Pancreas (tissue), 10 donors: ENCODE results near the gene NCOA3. TPM values are rescaled to one million over a fixed set of nuclear protein-coding genes. Genes with fewer than 3 reads are reported as not detected.

Experiments
- ATAC-seq, 4 donors: fragments of 200-7000 bp; cut with Tn5 transposase; one replicate each; pipeline versions ENCODE4 v1.8.0 to v1.9.1; 2020; ENCODE audit warnings: mild to moderate bottlenecking in 4 of 4, moderate library complexity in 4 of 4
- DNase-seq, 6 donors: peaks; one replicate each; pipeline ENCODE4 v3.0.0-alpha.2; 2020
- FAIRE-seq: peaks from 2 replicates; lab custom pipeline; 2012; peaks lifted over from hg19 to GRCh38; lab: Jason Lieb, UNC
- H3K27ac ChIP-seq, 4 donors: fragments of 200-600 bp; sonication (generic); 1 replicate in 3 of 4; 2 replicates in 1 of 4; pipeline versions ENCODE4 v1.5.0 to v1.8.0; 2020
- H3K27me3 ChIP-seq, 4 donors: fragments of 200-600 bp; one replicate each; pipeline ENCODE4 v1.8.0; 2021
- H3K36me3 ChIP-seq, 3 donors: fragments of 200-600 bp; sonication (generic) in 1 of 3; one replicate each; pipeline versions ENCODE4 v1.5.0 to v1.8.0; 2020 to 2021
- H3K4me1 ChIP-seq, 3 donors: fragments of 200-600 bp; one replicate each; pipeline ENCODE4 v1.8.0; 2021
- H3K4me3 ChIP-seq, 4 donors: fragments of 200-600 bp; sonication (generic) in 2 of 4; one replicate each; pipeline versions ENCODE4 v1.5.0 to v1.8.0; 2020 to 2021
- H3K9me3 ChIP-seq, 4 donors: fragments of 200-600 bp; one replicate each; pipeline ENCODE4 v1.8.0; 2021
- WGBS, 2 donors: extraction: QIAGEN DNeasy Blood & Tissue Kit; methylation state at CpG; one replicate each; pipeline ENCODE4 v1.1.7; 2013; 5-methylcytosine and 5-hydroxymethylcytosine counted together
- intact Hi-C, 3 donors: fragments of 100-400 bp; cut with DNase I; formaldehyde crosslinking; loops; one replicate each; pipeline versions ENCODE4 v1.11.1 to v1.14.2; 2022
- polyA plus RNA-seq, 2 donors: library from polyadenylated mRNA; stranded (reverse); fragments of 200-250 nt; gene quantifications; one replicate each; pipeline ENCODE4 v1.2.3, GENCODE V29; 2013
- total RNA-seq, 6 donors: library from RNA; stranded (reverse); fragmentation: NEBNext Ultra II Directional in 4 of 6; extraction: Animal tissue kit (Norgen Biotek cat#: 25700) in 4 of 6; gene quantifications; one replicate each; pipeline versions ENCODE4 v1.2.1 to v1.2.4, GENCODE V29; 2021 to 2023
- TF ChIP-seq, protein P1 (sequence below), 4 donors: fragments of 200-600 bp; sonication (generic) in 3 of 4; IDR thresholded peaks; one replicate each; pipeline versions ENCODE4 v1.5.0 to v1.8.0; 2021; ENCODE audit warnings: antibody characterized with exemption in 4 of 4
- donor health status: healthy with polysubstance abuse.
- donor health status: DM: no; HTN: no; CAD: no; lungs with moderate emphysema.
- donor health status: DM: no; HTN: no; CAD: no.
- donor health status: control.
- donor health status: control.
- donor health status: Bipolar disorder and iron deficiency.
- donor health status: DM: yes; HTN: yes; CAD: no.
- donor health status: DM: no; HTN: no; CAD: no.
- donor health status: DM: no; HTN: no; CAD: no.
- donor health status: DM: yes; HTN: yes; CAD: no.

Gene NCOA3
- total and polyA plus RNA-seq, 8 donors = 3.6 to 17.4 (median 10.5) TPM

DNA sequence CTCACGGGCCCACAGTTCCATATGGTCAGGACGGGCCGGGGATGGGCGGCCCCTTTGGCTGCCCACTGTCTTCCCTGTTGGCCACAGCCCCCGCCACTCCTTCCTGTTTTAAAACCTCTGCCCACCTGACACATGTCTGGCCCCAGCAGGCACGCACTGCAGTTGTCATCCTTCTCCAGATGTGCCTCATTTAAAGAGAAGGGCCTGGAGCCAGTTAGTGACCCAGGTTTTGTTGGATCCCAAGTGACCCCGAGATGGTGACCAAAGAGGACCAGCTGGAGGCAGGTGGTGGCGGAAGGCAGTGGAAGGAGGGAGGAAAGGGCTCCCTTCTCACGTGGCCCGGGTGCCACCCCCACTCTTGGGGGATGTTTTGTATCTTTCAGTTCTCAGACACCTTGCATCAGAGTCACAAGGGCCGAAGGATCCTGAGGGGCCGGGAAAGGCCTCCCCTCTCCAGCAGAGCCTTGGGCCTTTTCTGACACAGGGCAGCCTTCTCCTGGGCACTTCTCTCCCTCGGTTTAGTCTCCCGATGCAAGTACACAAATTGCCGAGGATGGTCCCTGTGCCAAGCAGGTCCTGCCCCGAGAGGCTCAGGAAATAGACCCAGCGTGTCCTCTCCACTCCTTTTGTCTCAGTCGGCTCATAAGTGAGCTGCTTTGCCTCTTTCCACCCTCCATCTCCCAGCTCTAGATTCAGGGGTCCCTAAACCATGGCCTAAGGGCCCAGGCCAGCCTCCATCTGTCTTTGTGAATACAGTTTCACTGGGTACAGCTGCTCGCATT lies 166.0 kb downstream of the NCOA3 start:
- intact Hi-C loops = loop anchor here in 1 of 3 donors (5.0 kb wide), 1 partner anchor 950 kb away; no protein-coding TSS in a partner anchor
- Histone ChIP-seq H3K4me1 (no peaks in the 10 kb centered on the region), H3K9me3 (no peaks in the 10 kb centered on the region), H3K36me3 (no peaks in the 10 kb centered on the region), H3K4me3 (no peak overlapping the region), H3K27me3 (no peaks in the 10 kb centered on the region), H3K27ac (no peak overlapping the region)
- WGBS, 2 donors = 61 to 65% methylated on average over 18 to 19 of the region's 19 CpGs
- no peak for FAIRE-seq
- no peak for ATAC-seq
- TF ChIP-seq, protein P1, sequence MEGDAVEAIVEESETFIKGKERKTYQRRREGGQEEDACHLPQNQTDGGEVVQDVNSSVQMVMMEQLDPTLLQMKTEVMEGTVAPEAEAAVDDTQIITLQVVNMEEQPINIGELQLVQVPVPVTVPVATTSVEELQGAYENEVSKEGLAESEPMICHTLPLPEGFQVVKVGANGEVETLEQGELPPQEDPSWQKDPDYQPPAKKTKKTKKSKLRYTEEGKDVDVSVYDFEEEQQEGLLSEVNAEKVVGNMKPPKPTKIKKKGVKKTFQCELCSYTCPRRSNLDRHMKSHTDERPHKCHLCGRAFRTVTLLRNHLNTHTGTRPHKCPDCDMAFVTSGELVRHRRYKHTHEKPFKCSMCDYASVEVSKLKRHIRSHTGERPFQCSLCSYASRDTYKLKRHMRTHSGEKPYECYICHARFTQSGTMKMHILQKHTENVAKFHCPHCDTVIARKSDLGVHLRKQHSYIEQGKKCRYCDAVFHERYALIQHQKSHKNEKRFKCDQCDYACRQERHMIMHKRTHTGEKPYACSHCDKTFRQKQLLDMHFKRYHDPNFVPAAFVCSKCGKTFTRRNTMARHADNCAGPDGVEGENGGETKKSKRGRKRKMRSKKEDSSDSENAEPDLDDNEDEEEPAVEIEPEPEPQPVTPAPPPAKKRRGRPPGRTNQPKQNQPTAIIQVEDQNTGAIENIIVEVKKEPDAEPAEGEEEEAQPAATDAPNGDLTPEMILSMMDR (IDR thresholded peaks at IDR 0.05) = no peak
- peak in 1 of 6 donors; percentile 35 for DNase-seq

DNA sequence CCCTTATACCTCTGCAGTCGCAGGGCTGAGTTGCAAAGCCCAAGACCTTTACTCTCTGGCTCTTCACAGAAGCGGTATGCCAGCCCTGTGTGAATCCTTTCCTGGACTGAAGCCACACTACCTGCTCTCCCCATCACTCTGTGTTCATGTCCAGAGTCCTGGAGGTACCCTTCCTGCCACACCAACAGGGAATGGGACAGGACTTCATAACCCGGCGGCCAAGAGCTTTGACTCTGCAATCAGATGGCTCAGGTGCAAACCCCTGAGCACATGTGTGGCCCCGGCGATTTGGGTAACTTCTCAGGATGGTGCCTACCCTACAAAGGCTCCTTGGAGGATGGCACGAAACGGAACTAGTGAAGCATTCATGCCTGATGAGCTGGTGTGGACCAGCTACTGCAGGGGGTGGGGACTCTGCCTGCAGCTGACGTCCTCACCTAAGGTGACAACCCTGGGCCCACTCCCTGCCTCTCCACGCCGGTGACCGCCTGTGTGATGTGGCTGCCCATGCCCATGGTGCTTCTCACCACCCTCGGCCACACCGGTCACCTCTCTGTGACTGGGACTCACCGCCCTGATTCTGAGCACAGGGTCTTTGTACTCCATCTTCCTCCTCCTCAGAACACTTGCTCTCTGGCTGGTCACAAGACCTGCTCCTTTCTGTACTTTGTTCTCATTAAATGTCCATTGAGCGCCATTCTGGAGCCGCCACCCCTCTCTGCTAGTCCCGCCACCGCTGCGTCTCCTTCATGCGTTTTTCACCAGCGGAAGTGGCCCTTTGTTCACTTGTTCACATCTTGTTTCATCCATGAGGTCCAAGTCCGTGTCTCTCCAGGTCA lies 166.8 kb downstream of the NCOA3 start:
- ATAC-seq (no peak), FAIRE-seq (no peak), DNase-seq (no peak)
- Histone ChIP-seq H3K27ac (no peak overlapping the region), H3K9me3 (no peaks in the 10 kb centered on the region), H3K4me3 (no peak overlapping the region), H3K4me1 (no peaks in the 10 kb centered on the region), H3K36me3 (no peaks in the 10 kb centered on the region), H3K27me3 (no peaks in the 10 kb centered on the region)
- TF ChIP-seq, protein P1 (IDR thresholded peaks at IDR 0.05) = no peak
- intact Hi-C loops = loop anchor here in 1 of 3 donors (5.0 kb wide), 1 partner anchor 949 kb away; no protein-coding TSS in a partner anchor
- 69 to 83% methylated on average over 23 of the region's 23 CpGs for WGBS, 2 donors

DNA sequence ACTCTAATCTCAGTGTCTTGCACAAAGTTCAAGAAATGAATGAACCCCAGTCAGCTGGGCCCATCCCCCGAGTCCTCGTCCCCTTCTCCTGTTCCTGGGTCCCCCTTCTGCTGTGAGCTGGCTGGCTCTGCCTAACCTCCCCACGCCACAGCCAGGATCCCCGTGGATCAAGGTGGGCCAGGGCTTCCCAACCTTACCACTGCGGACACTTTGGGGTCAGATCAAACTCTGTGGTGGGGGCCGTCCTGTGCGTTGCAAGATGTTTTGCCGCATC lies 167.4 kb downstream of the NCOA3 start:
- Histone ChIP-seq H3K27ac (no peak overlapping the region), H3K36me3 (no peaks in the 10 kb centered on the region), H3K27me3 (no peaks in the 10 kb centered on the region), H3K4me3 (no peak overlapping the region), H3K4me1 (no peaks in the 10 kb centered on the region), H3K9me3 (no peaks in the 10 kb centered on the region)
- no peak for ATAC-seq
- no peak for DNase-seq
- no peak for FAIRE-seq
- intact Hi-C loops = loop anchor here in 1 of 3 donors (5.0 kb wide), 1 partner anchor 948 kb away; no protein-coding TSS in a partner anchor
- WGBS, 2 donors = 62 to 76% methylated on average over 8 of the region's 8 CpGs
- TF ChIP-seq, protein P1 (IDR thresholded peaks at IDR 0.05) = no peak

DNA sequence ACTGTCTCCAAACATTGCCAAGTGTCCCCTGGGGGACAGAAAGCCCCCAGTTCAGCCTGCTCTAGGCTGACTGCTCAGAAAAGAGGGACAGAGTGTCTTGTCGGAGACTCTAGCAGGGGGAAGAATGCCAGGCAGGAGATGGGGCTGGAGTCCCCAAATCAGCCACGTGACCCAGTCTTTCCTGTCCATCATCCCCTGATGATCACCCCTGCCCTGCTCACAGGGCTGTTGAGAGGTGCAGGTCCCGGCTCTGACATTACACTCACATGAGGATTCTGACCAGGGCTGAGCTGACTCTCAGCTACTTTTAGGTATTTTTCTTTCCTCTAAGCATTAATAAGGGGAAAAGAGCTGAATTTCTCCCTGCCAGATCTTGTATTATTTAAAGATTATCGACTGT lies 167.8 kb downstream of the NCOA3 start:
- intact Hi-C loops = loop anchor here in 1 of 3 donors (5.0 kb wide), 1 partner anchor 948 kb away; no protein-coding TSS in a partner anchor
- TF ChIP-seq, protein P1 (IDR thresholded peaks at IDR 0.05) = no peak
- WGBS, 2 donors = 48 to 67% methylated on average over 4 of the region's 4 CpGs
- Histone ChIP-seq H3K36me3 (no peaks in the 10 kb centered on the region), H3K27ac (no peak overlapping the region), H3K9me3 (no peaks in the 10 kb centered on the region), H3K4me3 (no peak overlapping the region), H3K4me1 (no peaks in the 10 kb centered on the region), H3K27me3 (no peaks in the 10 kb centered on the region)
- ATAC-seq = no peak
- no peak for FAIRE-seq
- DNase-seq = no peak
